Tibial artery (tissue), 4 donors: Measurements from ENCODE around the gene ANXA9.

Experiments used
- DNase-seq, 2 donors: peaks; one replicate each; pipeline ENCODE4 v3.0.0-alpha.2; 2019
- H3K27ac ChIP-seq, 2 donors: fragments of 200-600 bp; sonication (generic) in 1 of 2; 1 replicate in 1 of 2; 2 replicates in 1 of 2; pipeline ENCODE4 v1.5.1; 2018 to 2019; ENCODE audit warnings: mild to moderate bottlenecking in 1 of 2
- H3K27me3 ChIP-seq, 2 donors: fragments of 200-600 bp; sonication (generic) in 1 of 2; one replicate each; pipeline versions ENCODE4 v1.5.1 to v1.6.0; 2016 to 2019
- H3K36me3 ChIP-seq, 3 donors: fragments of 200-600 bp; sonication (generic) in 2 of 3; one replicate each; pipeline ENCODE4 v1.5.1; 2016 to 2019; ENCODE audit warnings: mild to moderate bottlenecking in 2 of 3
- H3K4me1 ChIP-seq, 4 donors: fragments of 200-600 bp; sonication (generic) in 2 of 4; 1 replicate in 3 of 4; 2 replicates in 1 of 4; pipeline ENCODE4 v1.5.1; 2016 to 2019
- H3K4me3 ChIP-seq, 2 donors: fragments of 200-600 bp; sonication (generic) in 1 of 2; 1 replicate in 1 of 2; 2 replicates in 1 of 2; pipeline ENCODE4 v1.5.1; 2018 to 2019; ENCODE audit warnings: mild to moderate bottlenecking in 2 of 2
- H3K9me3 ChIP-seq, 3 donors: fragments of 200-600 bp; sonication (generic) in 1 of 3; one replicate each; pipeline ENCODE4 v1.5.1; 2016 to 2019
- intact Hi-C: fragments of 100-400 bp; cut with DNase I; formaldehyde crosslinking; loops from one replicate; pipeline ENCODE4 v1.15.0; 2023; ENCODE audit warnings: low total_unique reads
- TF ChIP-seq, protein P1 (sequence below), 2 experiments: fragments of 200-600 bp in 1 of 2; fragments of 450-650 bp in 1 of 2; IDR thresholded peaks; one replicate each; pipeline ENCODE4 v1.5.1; 2017 to 2019; ENCODE audit warnings: antibody characterized with exemption in 2 of 2, mild to moderate bottlenecking in 1 of 2, moderate library complexity in 1 of 2

The ANXA9 gene

DNA sequence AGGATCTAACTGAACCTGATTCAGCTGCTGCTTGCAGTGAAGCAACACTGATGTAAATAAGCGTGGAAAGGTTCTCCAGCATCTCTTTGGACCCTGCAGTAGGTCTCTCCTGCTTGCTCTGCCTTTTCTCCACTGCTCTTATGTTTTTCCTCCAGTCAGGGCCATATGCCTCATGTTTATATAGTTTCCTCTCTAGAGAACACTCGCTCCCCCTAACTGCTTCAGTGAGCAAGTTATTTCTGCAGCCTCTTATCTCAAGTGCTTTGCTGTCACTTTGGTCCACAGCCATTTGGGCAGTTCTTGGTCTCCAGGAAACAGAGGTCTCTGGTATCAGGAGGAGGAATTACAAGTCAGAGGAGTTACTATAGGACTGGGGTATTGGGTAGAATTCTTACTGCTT, 31.4 kb downstream of the ANXA9 start:
- Histone ChIP-seq H3K4me1 (peaks cover 0 to 26% (median 17%) of the 10 kb centered on the region in 4 donors), H3K4me3 (no peak overlapping the region)

DNA sequence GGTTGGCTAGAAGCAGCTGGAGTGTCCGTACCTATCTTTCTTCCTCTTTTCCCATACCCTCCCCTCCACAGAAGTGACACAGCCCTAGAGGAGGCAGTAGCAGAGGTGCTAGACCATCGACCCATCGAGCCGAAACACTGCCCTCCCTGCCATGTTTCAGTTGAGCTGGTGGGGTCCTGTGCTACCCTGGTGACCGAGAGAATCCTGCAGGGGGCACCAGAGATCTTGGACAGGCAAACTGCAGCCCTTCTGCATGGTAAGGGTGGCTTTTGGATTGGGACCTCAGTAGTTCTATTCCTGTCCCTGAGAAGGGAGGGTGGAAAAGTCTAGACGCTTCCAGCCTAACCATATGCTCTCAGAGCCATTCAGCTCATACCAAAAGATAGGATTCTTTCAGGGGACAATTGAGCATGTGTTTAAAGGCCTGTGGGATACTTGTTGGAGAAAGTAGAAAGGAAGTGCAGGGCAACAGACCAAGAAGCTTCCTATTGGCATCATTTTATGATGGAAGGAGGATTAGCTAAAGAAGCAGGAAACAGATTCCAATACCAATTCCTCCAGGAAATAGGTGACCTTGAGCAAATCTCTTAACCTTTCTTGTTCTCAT, 42.6 kb downstream of the ANXA9 start:
- H3K36me3 ChIP-seq, result peaks cover 27 to 63% (median 43%) of the 10 kb centered on the region in 3 donors
- H3K9me3 ChIP-seq, result no peaks in the 10 kb centered on the region
- H3K27ac ChIP-seq, result peak overlapping the region; percentile 21 to 28
- TF ChIP-seq, protein P1, sequence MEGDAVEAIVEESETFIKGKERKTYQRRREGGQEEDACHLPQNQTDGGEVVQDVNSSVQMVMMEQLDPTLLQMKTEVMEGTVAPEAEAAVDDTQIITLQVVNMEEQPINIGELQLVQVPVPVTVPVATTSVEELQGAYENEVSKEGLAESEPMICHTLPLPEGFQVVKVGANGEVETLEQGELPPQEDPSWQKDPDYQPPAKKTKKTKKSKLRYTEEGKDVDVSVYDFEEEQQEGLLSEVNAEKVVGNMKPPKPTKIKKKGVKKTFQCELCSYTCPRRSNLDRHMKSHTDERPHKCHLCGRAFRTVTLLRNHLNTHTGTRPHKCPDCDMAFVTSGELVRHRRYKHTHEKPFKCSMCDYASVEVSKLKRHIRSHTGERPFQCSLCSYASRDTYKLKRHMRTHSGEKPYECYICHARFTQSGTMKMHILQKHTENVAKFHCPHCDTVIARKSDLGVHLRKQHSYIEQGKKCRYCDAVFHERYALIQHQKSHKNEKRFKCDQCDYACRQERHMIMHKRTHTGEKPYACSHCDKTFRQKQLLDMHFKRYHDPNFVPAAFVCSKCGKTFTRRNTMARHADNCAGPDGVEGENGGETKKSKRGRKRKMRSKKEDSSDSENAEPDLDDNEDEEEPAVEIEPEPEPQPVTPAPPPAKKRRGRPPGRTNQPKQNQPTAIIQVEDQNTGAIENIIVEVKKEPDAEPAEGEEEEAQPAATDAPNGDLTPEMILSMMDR (IDR thresholded peaks at IDR 0.05), result peak; percentile 66 to 75
- peak; percentile 88 to 89 for DNase-seq
- intact Hi-C loops, result loop anchor here (10.0 kb wide), 1 partner anchor 130 kb away; the partner anchor contains the start of gene TNFAIP8L2
- H3K4me3 ChIP-seq, result no peak overlapping the region
- H3K27me3 ChIP-seq, result no peaks in the 10 kb centered on the region
- H3K4me1 ChIP-seq, result peaks cover 0 to 7% (median 0%) of the 10 kb centered on the region in 4 donors

More for the DNA sequence above, 31.4 kb downstream of the ANXA9 start:
- intact Hi-C loops, result no loop called here
- no peak for DNase-seq
- Histone ChIP-seq H3K36me3 (peaks cover 6 to 31% (median 6%) of the 10 kb centered on the region in 3 donors), H3K27me3 (no peaks in the 10 kb centered on the region), H3K9me3 (no peaks in the 10 kb centered on the region), H3K27ac (peak overlapping the region in 1 of 2 donors; percentile 29)
- TF ChIP-seq, protein P1 (IDR thresholded peaks at IDR 0.05), result no peak

DNA sequence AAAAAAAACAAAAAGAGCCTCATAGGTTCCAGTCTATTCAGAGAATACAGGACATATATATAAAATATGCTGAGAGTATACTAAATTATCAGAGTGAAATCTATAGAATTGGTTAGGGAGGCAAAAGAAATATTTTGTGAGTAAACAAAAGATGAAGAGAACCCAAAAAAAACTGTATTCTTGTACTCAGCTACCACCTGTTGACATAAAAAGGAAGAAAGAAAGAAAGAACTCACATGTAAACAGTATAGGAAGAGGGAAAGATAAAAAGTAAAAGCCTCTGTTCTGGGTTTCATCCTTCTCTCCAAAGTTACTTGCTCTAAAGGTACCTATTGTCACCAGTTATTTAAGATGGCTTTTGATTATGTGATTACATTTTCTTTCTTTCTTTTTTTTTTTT, 44.4 kb downstream of the ANXA9 start:
- Histone ChIP-seq H3K4me3 (no peak overlapping the region), H3K27me3 (no peaks in the 10 kb centered on the region), H3K36me3 (peaks cover 30 to 70% (median 57%) of the 10 kb centered on the region in 3 donors), H3K9me3 (no peaks in the 10 kb centered on the region), H3K27ac (no peak overlapping the region), H3K4me1 (peaks cover 0 to 7% (median 0%) of the 10 kb centered on the region in 4 donors)
- TF ChIP-seq, protein P1 (IDR thresholded peaks at IDR 0.05), result no peak
- DNase-seq, result no peak
- intact Hi-C loops, result loop anchor here (10.0 kb wide), 1 partner anchor 128 kb away; the partner anchor contains the start of gene TNFAIP8L2

DNA sequence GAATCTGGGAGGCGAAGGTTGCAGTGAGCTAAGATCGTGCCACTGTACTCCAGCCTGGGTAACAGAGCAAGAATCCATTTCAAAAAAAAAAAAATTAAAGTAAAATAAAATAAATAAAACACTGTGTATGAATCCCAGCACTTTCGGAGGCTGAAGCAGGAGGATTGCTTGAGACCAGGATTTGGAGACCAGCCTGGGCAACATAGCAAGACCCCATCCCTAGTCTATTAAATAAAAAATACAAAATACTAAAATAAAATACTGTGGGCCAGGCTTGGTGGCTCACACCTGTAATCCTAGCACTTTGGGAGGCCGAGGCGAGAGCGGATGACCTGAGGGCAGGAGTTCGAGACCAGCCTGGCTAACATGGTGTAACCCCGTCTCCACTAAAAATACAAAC, 50.1 kb downstream of the ANXA9 start:
- H3K4me3 ChIP-seq, result no peak overlapping the region
- peaks cover 42 to 89% (median 72%) of the 10 kb centered on the region in 3 donors for H3K36me3 ChIP-seq
- H3K9me3 ChIP-seq, result no peaks in the 10 kb centered on the region
- no peaks in the 10 kb centered on the region for H3K4me1 ChIP-seq
- intact Hi-C loops, result no loop called here
- DNase-seq, result no peak
- H3K27me3 ChIP-seq, result no peaks in the 10 kb centered on the region
- TF ChIP-seq, protein P1 (IDR thresholded peaks at IDR 0.05), result no peak
- H3K27ac ChIP-seq, result no peak overlapping the region

DNA sequence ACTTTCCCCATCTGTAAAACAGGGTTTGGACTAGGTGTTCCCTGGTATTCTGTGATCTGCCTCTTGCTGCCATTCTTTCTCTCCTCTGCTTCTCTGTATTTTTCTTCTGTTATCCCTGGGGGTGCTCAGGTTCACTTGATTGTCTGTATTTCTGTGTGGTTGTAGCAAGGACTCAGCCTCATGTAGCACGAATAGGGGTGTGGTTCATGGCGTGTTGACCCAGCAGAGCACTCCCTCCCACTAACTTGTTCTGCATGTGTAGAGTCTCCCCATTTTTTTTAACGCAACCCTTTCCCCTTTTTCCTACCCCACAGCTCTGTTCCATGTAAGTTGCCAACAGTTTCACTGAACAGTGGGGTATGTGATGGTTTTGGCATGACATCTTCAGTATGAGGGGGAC, 53.1 kb downstream of the ANXA9 start:
- Histone ChIP-seq H3K4me1 (no peaks in the 10 kb centered on the region), H3K27me3 (no peaks in the 10 kb centered on the region), H3K4me3 (no peak overlapping the region), H3K27ac (no peak overlapping the region), H3K9me3 (no peaks in the 10 kb centered on the region), H3K36me3 (peaks cover 21 to 59% (median 43%) of the 10 kb centered on the region in 3 donors)
- intact Hi-C loops, result no loop called here
- DNase-seq, result no peak
- TF ChIP-seq, protein P1 (IDR thresholded peaks at IDR 0.05), result no peak
